Loucy (cell line): ENCODE data around the gene SPECC1.

Experiments
- CTCF ChIP-seq: fragments of 200-600 bp; sonication (generic); conservative IDR thresholded peaks from 2 replicates; pipeline ENCODE4 v1.5.1; 2014; ENCODE audit warnings: mild to moderate bottlenecking, antibody characterized with exemption, low read length
- EZH2phosphoT487 ChIP-seq: fragments of 200-600 bp; IDR thresholded peaks from 2 replicates; pipeline ENCODE4 v1.6.1; 2018; ENCODE audit warnings: antibody characterized with exemption, mild to moderate bottlenecking, moderate library complexity, borderline replicate concordance

GRCh38 chr17:20083156-20083859, 74.1 kb downstream of the SPECC1 start:
- no peak for TF ChIP-seq CTCF
- TF ChIP-seq EZH2phosphoT487: no peak
